MV-4-11 (cell line): ENCODE results near the gene PCCA.
"Not testable (repeated sequence)": the region's sequence is repeated elsewhere in the genome, so short reads cannot be mapped to it uniquely, and the experiment has no call there.

Experiments used
- DNase-seq: peaks from one replicate; lab custom pipeline; 2025; lab: John Stamatoyannopoulos, UW

Gene PCCA

DNA sequence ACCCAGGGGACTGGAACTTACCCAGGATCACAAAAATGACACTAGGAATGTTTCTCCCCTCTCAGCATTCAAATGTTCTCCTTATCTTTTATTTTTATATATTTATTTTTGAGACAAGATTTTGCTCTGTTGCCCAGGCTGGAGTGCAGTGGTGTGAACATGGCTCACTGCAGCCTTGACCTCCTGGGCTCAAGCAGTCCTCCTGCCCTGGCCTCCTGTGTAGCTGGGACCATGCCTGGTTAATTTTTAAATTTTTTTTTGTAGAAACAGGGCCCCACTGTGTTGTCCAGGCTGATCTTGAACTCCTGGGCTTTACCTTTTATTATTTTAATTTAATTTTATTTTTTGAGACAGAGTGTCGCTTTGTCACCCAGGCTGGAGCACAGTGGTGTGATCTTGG, 108.2 kb downstream of the PCCA start:
- no peak for DNase-seq

DNA sequence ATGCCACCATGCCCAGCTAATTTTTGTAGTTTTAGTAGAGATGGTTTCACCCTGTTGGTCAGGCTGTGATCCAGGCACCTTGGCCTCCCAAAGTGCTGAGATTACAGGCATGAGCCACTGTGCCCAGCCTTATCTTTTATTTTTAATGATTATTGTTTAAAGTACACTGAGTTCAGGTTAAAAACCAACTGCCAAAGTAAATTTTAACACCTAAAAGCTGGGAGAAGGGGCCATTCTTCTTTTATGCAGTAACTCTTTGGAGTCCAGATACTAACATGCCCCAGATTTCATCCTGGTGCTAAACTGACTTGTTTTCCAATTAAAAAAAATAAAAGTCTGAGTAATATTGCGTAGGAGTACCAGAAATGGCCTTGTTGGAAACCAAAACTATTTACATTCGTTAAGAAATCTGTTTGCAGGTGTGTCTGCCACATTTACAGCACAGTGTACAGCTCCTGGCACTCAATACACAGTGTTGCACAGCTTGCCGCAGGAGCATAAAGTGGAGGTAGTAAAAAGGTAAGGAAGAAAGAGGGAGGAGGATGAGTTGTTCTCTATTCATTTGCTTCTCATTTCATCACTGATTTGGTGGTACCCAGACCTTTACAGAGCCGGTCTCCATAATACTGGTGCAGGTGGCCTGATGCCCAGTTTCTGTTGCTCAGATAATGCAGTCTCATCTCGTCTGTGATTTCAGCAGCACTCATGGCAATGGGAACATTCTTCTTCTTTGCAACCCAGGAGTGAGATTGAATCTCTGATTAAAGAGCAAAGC, 108.9 kb downstream of the PCCA start:
- no peak for DNase-seq

DNA sequence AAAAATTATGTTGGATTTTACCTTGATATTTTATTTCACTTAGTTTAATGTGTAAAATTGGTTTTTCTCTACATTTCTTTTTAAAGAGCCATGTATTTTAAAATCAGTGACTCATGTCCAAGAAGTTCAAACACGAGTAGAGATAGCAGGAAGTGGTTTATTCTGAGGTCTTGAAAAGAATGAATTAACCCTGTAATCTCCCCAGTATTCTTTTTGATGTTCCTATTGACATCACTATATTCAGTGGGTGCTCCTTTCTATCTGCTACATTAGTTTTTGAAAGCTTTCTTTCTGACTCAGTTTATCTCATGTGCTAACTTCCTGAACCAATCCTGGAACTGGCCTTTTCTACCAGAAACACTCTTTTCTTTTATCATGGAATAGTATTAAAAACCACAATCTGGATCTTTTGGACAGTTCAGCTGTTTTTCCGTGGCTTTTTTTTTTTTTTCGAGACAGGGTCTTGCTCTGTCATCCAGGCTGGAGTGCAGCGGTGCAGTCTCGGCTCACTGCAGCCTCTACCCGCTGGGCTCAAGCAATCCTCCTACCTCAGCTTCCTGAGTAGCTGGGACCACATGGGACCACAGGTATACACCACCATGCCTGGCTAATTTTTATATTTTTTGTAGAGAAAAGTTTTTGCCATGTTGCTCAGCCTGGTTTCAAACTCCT, 114.9 kb downstream of the PCCA start:
- DNase-seq, result peak; percentile 77

DNA sequence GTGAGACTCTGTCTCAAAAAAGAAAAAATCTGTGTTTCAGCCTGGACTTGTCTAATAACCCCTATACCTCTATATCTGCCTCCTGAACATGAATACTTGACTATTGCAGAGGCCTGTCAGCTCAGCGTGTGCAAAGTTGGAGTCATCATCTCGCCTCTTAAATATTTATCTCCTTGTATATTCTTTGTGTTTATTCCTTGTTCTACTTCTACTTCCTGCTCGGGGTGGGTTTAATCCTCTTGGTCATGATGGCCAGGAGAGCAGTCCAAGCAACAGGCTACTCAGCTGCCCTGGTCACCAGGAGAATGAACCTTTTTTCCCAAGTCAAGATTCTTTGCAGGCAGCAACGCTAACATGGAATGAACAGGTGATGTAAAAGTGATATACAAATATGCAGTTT, 119.1 kb downstream of the PCCA start:
- DNase-seq, result no peak

DNA sequence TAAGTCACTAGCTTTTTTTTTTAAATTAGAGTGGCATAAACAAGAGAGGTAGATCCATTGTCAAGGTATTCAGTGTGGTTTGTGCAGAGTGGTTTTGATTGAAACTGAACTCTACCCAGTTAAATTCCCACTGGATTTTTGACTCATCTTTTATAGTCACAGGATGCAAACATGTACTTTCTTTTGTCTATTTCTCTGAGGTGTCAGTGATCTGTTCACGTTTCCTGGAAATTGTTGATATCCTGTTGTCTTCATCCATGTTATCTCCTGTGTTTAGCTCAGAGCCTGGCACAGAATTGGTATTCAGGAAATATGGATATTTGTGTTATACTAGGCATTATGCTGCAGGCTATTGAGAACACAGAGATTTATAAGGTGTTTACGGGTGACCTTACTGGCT, 119.7 kb downstream of the PCCA start:
- DNase-seq, result no peak

DNA sequence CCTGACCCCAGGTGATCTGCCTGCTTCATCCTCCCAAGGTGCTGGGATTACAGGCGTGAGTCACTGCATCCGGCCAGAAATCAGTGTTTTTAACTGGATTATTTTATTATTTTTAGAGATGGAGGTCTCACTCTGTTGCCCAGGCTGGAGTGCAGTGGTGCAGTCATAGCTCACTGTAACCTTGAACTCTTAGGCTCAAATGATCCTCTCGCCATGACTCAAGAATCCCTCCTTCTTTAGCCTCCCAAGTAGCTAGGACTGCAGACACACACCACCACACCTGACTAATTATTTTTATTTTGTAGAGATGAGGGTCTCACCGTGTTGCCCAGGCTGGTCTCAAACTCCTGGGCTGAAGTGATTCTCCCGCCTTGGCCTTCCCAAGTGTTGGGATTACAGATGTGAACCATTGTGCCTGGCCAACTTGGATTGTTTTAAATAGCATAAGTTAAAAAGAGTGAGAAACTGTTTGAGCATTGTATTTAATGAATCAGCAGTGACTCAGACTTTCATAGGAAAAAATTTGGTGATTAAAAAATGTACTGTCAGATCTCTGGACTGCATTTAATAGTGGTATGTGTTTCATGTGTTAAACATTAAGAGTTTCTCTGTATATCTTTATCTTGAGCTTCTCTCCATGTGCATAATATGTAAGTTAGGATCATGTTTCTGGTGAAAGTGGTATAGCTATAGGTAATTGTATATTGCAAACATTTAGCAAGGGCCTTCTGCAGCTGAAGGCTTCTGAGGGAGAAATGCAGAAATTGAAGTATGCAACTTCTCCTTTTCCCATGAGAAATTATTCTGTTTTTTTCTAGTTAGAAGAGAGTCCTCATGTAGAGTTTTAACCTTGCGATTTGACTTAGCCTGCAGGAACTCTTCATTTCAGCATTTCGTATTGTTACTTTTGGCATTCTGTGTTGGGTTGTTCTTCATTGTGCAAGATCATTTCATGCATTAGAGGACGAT, 121.2 kb downstream of the PCCA start:
- DNase-seq, result peak; percentile 53

DNA sequence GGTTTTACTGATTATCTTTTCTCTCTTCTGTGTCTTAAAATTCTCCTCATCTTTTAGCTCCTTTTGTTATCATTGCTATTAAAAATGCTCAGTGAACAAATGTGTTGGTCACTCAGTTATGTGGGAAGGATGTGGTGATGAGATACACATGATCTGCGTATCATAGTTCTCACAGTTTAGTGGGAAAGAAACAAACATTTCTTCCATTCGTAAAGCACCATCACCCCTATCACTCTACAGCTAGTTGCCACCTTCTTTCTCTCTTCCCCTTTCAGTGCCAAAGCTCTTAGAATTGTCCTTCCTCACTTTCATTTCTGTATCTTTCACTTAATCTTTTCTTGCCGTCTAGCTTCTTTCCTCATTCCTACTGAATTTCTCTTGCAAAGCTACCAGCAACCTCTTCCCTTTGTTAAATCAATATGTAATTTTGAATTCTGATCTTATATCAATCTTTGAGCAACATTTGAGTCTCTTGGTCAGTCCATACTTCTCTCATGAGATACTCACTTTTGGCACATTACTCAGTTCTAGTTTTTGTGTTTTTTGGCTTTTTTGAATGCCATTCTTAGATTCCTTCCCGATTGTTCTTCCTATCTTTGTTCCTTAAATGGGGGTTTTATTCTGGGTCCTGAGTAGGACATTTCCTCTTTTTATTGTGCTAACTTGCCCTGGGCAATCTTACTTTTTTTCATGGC, 122.3 kb downstream of the PCCA start:
- peak; percentile 77 for DNase-seq

DNA sequence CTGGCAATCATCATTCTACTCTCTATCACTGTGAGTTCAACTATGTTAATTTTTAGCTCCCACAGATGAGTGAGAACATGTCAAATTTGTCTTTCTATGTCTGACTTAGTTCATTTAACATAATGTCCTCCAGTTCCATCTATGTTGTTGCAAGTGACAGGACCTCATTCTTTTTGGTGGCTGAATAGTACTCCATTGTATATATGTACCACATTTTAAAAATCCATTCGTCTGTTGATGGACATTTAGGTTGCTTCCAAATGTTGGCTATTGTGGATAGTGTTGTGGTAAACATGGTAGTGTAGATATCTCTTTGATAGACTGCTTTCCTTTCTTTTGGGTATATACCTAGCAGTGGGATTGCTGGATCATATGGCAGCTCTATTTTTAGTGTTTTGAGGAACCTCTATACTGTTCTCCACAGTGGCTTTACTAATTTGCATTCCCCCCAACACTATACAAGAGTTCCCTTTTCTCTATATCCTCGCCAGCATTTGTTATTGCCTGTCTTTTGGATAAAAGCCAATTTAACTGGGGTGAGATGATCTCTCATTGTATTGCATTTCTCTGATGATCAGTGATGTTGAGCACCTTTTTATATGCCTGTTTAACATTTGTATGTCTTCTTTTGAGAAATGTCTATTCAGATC, 124.1 kb downstream of the PCCA start:
- DNase-seq, result peak; percentile 76

DNA sequence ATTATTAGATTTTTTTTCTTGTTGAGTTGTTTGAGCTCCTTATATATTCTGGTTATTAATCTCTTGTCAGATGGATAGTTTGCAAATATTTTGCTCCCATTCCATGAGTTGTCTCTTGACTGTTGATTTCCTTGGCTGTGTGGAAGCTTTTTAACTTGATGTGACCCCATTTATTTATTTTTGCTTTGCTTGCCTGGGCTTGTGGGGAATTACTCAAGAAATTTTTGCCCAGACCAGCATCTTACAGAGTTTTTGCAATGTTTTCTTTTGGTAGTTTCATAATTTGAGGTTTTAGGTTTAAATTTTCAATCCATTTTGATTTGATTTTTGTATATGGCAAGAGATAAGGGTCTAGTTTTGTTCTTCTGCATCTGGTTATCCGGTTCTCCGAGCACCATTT, 124.7 kb downstream of the PCCA start:
- no peak for DNase-seq

DNA sequence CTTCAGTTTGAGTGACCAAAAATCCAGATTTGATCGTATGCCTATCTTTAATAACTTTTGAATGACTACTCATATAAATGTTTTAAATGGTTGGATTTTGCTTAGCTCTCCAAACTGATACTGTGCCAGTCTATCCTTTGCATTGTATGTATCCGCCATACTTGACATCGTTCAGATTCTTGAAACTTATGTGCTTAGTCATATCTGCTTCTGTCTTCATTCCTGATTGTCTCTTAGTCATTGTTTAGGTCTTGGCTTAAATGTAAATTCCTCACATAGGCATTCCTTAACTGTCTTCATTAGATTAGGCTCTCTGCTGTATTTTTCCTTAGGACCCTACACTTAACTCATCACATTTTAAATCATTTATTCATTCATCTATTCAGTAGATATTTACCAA, 126.0 kb downstream of the PCCA start:
- DNase-seq, result no peak

DNA sequence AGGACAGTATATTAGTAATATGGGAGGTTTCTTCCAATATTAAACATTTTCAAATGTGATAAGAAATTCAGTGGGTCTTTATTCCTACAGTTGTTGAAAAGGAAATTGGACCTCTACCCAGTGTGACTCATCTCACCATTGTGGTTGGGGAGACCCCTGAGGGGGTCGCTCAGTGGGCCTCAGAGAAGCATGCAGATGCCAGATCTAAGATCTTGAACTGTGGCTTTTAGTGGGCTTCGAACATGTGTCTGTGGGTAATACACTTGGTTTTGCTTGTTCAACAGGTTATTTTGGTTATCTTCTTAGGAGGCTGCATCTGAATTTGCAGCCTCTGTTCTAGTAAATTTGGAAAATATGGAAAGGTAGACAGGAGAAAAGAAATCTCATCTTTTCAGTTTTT, 132.3 kb downstream of the PCCA start:
- DNase-seq, result no peak

DNA sequence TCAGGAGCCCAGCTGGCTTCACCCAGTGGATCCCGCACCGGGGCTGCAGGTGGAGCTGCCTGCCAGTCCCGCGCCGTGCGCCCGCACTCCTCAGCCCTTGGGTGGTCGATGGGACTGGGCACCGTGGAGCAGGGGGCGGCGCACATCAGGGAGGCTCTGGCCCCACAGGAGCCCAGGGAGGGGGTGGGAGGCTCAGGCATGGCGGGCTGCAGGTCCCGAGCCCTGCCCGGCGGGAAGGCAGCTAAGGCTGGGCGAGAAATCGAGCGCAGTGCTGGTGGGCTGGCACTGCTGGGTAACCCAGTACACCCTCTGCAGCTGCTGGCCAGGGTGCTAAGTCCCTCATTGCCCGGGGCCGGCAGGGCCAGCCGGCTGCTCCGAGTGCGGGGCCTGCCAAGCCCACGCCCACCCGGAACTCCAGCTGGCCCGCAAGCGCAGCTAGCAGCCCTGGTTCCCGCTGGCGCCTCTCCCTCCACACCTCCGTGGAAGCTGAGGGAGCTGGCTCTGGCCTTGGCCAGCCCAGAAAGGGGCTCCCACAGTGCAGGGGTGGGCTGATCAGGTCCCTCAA, 135.2 kb downstream of the PCCA start:
- not testable (repeated sequence) for DNase-seq

DNA sequence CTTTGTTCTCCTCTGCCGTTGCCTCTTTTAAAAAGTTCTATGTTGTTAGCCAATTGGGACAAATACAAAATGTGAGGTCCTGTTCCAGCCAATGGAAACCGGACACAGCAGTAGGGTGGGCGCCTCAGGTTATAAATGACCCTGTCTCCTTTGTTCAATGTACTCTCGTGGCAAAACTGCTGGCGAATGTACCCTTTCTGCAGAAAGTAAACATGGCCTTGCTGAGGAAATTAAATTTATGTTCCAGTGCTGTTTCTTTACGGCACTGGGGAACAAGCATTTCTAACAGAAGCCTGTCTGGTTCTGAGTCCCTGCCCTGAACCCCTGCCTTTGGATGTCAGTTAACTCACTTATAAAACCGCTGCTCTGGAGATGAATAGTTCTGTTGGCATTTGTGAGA, 140.7 kb downstream of the PCCA start:
- DNase-seq, result no peak

DNA sequence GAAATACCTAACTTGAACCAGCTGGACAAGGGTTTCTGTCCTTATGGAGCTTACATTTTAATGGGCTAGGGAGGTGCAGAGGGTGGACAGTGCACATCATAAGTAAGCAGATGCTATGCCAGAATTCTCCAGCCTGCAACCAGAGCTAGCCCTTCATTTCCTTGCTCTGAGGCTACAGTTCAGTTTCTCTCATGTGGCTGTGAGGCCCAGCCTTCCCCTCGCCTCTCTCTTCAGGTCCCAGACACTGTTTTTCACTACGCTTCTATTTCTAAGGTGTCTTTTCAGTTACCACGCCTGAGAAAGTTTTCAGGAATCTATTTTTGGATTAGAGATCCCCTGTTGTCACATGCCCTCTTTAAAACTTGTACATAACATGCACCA, 141.9 kb downstream of the PCCA start:
- DNase-seq, result no peak

DNA sequence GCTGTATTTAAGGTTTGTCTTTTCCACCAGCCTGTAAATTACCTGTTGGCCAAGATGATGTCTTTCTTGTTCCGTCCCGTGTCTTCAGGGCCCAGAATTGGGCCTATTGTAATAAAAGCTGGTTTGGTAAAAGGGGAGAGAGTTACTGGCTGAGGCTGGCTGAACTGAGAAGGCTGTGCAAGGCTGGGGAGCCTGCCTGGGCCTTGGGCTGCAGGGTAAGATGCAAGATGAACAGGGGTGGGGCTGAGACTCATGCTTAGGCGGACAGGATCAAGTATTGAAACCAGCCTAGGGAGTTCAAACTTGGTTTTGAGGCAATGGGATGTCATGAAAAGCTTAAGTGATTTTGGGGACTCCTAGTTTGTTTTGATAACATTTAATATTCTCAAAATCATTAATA, 142.3 kb downstream of the PCCA start:
- DNase-seq, result no peak

DNA sequence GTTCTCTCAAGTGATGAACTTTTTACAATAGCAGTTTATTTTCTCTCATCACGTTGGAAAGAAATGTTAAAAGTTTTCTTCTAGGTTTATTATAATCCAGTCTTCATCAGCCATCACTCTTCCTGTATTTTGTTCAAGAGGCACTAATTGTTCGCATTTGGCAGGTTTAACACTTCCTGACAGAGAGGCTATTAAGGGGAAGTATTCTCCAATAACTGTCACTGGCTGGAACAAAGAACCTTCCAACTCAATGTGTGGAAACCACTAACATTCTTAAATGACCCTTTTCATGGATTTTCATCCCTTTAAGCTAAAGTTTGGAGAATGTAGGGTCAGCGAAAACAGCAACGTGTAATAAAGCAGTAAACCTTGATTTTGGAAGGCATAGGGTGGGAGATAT, 145.1 kb downstream of the PCCA start:
- peak; percentile 56 for DNase-seq

DNA sequence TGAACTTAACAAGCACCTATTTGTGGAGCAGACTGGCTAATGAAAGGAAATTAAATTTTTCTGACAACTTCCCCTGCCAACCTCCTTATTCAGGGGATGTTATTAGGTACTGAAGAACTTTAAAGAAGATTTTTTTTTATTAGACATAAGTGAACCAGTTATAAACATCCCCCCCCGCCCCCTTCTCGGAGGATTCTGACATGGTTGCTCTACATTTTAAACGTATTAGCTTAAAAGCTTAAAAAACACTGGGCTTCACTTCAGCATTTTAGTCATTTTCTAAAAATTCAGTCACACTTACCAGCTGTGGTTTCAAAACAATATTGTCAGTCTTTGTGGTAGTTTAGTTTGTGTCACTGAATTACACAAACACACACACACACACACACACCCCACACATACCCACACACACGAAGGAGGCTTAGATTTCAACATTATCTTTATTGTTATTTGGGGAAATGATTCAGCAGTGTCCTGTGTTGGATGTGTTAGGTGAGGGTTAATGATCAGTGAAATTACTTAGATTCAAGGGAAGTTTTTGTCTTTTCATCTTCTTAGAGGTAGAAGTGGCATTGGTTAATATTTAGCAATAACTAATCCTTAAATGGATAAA, 145.7 kb downstream of the PCCA start:
- DNase-seq, result peak; percentile 71

DNA sequence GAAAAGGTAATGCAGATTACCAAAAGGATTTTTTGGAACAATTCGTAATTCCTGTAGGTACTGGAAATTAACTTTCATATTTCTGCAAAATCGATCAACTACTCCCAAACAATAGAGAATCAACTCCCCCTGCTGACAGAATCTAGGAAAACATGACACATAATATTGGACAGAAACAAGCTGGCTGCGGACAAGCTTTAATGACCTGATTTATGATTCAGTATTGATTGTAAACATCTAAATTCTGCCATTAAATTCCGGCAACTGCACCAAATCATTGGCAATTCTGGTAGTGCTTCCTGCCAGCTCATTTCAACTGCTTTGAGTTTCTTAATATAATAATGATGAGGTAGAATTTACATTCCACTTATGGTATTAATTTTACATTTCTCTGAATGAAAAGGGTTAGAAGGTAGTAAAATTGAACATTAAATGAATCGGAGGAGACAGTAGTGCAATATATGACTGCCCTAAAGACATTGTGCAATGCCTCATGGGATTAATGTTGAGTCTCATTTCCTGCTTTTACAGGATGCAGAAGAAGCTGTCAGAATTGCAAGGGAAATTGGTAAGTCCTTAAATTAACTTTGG, 146.5 kb downstream of the PCCA start:
- DNase-seq, result peak; percentile 94

DNA sequence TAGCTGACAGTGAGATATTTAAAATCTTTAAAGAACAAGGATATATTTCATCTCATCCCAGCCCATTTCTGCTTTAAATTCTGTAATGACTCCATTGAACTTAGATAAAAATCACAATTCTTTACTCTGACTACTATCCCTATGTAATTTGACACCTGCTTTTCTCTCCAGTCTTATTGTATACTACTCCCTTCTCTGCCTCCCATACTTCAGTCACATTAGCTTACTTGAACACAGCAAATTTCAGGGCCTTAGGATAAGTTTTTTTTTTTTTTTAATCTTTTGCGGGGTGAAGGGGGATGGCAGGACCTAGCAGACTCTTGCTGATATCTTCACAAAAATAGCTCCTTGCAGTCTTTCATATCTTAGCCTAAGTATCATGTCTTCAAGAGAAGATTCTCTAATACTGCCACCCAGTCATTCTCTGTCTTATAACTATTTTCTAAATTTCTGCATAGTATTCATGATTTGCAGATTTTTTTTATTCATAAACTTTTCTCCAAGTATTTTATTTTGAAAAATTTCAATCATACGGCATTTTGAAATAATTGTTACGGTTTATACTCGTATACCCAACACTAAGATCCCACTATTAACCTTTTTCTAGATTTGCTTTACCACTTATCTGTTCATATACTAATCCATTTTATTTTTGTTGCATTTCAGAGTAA, 151.4 kb downstream of the PCCA start:
- no peak for DNase-seq

DNA sequence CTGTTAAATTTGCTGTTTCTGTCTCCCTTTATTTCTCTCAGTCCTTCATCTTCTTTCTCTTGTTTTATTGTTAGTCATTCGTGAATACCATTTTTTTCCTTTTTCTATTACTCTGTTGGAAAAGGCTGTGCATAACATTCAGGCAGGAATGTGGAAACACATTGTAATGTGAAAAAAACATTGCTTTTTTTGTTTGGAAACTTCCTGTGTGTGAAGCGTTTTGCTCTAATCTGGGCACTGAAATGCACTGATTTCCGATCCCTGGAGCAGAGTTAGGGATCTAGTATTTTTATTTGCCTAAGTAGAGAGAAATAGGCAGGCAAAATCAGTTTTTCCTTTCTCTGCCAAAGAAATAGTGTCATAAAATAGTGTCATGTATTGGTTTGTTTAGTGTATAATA, 155.5 kb downstream of the PCCA start:
- no peak for DNase-seq
